Measurements from ENCODE around the gene LYPD6B.

The LYPD6B gene

GRCh38 chr2:149064365-149064841 lies 25.9 kb downstream of the LYPD6B start:
- no peaks in the 10 kb centered on the region for H3K9me2 ChIP-seq (ENCODE audit: low read depth, low read length)
- no peaks in the 10 kb centered on the region for H4K20me1 ChIP-seq (ENCODE audit: insufficient read depth, low read length)
- no peaks in the 10 kb centered on the region for H3K36me3 ChIP-seq (ENCODE audit: insufficient read depth, low read length)
- H3K4me2 ChIP-seq (ENCODE audit: low read length) = no peak overlapping the region
- no peaks in the 10 kb centered on the region for H3K79me2 ChIP-seq (ENCODE audit: insufficient read depth, low read length)
- no peak overlapping the region for H3K4me3 ChIP-seq (ENCODE audit: low read depth, low read length, poor library complexity, severe bottlenecking)
- no peak overlapping the region for H2AFZ ChIP-seq (ENCODE audit: low read length)
- H3K9ac ChIP-seq (ENCODE audit: low read length) = no peak overlapping the region
- no peaks in the 10 kb centered on the region for H3K27me3 ChIP-seq (ENCODE audit: insufficient read depth, low read length)
- no peaks in the 10 kb centered on the region for H3K4me1 ChIP-seq (ENCODE audit: insufficient read depth, low read length, severe bottlenecking)
- no peaks in the 10 kb centered on the region for H3F3A ChIP-seq (ENCODE audit: insufficient read depth, low read length)
- no peak for TF ChIP-seq EZH2 (IDR thresholded peaks at IDR 0.05; ENCODE audit: borderline replicate concordance, low read length)
- TF ChIP-seq, protein P1, sequence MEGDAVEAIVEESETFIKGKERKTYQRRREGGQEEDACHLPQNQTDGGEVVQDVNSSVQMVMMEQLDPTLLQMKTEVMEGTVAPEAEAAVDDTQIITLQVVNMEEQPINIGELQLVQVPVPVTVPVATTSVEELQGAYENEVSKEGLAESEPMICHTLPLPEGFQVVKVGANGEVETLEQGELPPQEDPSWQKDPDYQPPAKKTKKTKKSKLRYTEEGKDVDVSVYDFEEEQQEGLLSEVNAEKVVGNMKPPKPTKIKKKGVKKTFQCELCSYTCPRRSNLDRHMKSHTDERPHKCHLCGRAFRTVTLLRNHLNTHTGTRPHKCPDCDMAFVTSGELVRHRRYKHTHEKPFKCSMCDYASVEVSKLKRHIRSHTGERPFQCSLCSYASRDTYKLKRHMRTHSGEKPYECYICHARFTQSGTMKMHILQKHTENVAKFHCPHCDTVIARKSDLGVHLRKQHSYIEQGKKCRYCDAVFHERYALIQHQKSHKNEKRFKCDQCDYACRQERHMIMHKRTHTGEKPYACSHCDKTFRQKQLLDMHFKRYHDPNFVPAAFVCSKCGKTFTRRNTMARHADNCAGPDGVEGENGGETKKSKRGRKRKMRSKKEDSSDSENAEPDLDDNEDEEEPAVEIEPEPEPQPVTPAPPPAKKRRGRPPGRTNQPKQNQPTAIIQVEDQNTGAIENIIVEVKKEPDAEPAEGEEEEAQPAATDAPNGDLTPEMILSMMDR (IDR thresholded peaks at IDR 0.05; ENCODE audit: low read length) = no peak
- no peaks in the 10 kb centered on the region for H3K9me3 ChIP-seq (ENCODE audit: low read length)
- H3K27ac ChIP-seq (ENCODE audit: low read depth, low read length, poor library complexity, severe bottlenecking) = no peak overlapping the region

- no peak overlapping the region for H3K27ac ChIP-seq (ENCODE audit: low read depth, low read length, poor library complexity, severe bottlenecking)
- no peaks in the 10 kb centered on the region for H3K27me3 ChIP-seq (ENCODE audit: insufficient read depth, low read length)
- no peak overlapping the region for H3K4me3 ChIP-seq (ENCODE audit: low read depth, low read length, poor library complexity, severe bottlenecking)
- no peak overlapping the region for H2AFZ ChIP-seq (ENCODE audit: low read length)
- H3K9me2 ChIP-seq (ENCODE audit: low read depth, low read length) = no peaks in the 10 kb centered on the region
- no peaks in the 10 kb centered on the region for H3K36me3 ChIP-seq (ENCODE audit: insufficient read depth, low read length)
- no peak overlapping the region for H3K4me2 ChIP-seq (ENCODE audit: low read length)
- H3K4me1 ChIP-seq (ENCODE audit: insufficient read depth, low read length, severe bottlenecking) = no peaks in the 10 kb centered on the region
- no peaks in the 10 kb centered on the region for H4K20me1 ChIP-seq (ENCODE audit: insufficient read depth, low read length)
- no peak overlapping the region for H3K9ac ChIP-seq (ENCODE audit: low read length)
- no peak for TF ChIP-seq EZH2 (IDR thresholded peaks at IDR 0.05; ENCODE audit: borderline replicate concordance, low read length)
- TF ChIP-seq, protein P1 (IDR thresholded peaks at IDR 0.05; ENCODE audit: low read length) = no peak
- no peaks in the 10 kb centered on the region for H3F3A ChIP-seq (ENCODE audit: insufficient read depth, low read length)
- H3K79me2 ChIP-seq (ENCODE audit: insufficient read depth, low read length) = no peaks in the 10 kb centered on the region
- no peaks in the 10 kb centered on the region for H3K9me3 ChIP-seq (ENCODE audit: low read length)
Measured at GRCh38 chr2:149064856-149065630, 26.5 kb downstream of the LYPD6B start.

GRCh38 chr2:149068225-149068995 lies 29.9 kb downstream of the LYPD6B start:
- Histone ChIP-seq H3K79me2 (ENCODE audit: insufficient read depth, low read length) (no peaks in the 10 kb centered on the region), H2AFZ (ENCODE audit: low read length) (no peak overlapping the region), H3K27me3 (ENCODE audit: insufficient read depth, low read length) (no peaks in the 10 kb centered on the region), H3K9me3 (ENCODE audit: low read length) (no peaks in the 10 kb centered on the region), H3K27ac (ENCODE audit: low read depth, low read length, poor library complexity, severe bottlenecking) (no peak overlapping the region), H3K4me3 (ENCODE audit: low read depth, low read length, poor library complexity, severe bottlenecking) (no peak overlapping the region), H3K4me2 (ENCODE audit: low read length) (no peak overlapping the region), H3K9me2 (ENCODE audit: low read depth, low read length) (no peaks in the 10 kb centered on the region), H3K36me3 (ENCODE audit: insufficient read depth, low read length) (no peaks in the 10 kb centered on the region), H4K20me1 (ENCODE audit: insufficient read depth, low read length) (no peaks in the 10 kb centered on the region), H3F3A (ENCODE audit: insufficient read depth, low read length) (no peaks in the 10 kb centered on the region), H3K9ac (ENCODE audit: low read length) (no peak overlapping the region), H3K4me1 (ENCODE audit: insufficient read depth, low read length, severe bottlenecking) (no peaks in the 10 kb centered on the region)
- TF ChIP-seq, protein P1 (IDR thresholded peaks at IDR 0.05; ENCODE audit: low read length) = no peak
- TF ChIP-seq EZH2 (IDR thresholded peaks at IDR 0.05; ENCODE audit: borderline replicate concordance, low read length) = no peak

Measured in OCI-LY1 (cell line).